Activated T-helper 2 cell treated with anti-CD3 and anti-CD28 coated beads, Interferon-gamma antibody, Interleukin-2, Interleukin-4, amounts not matched to agents 10 μg/mL and 5 μg/mL and 100 μg/mL, durations not matched to agents 14 hours and 24 hours and 36 hours (primary cell): Measurements from ENCODE around the gene RPS6KB2. TPM values are rescaled to one million over a fixed set of nuclear protein-coding genes. Genes with fewer than 3 reads are reported as not detected.
"Not testable (repeated sequence)": the region's sequence is repeated elsewhere in the genome, so short reads cannot be mapped to it uniquely, and the experiment has no call there.

Experiments
- DNase-seq: peaks from one replicate; pipeline ENCODE4 v3.0.0; 2021; ENCODE audit warnings: low spot score
- H3K27ac Mint-ChIP-seq: one replicate; pipeline ENCODE4 v1.8.0; 2021; ENCODE audit warnings: mixed read lengths
- H3K27me3 Mint-ChIP-seq: one replicate; pipeline ENCODE4 v1.8.0; 2021; ENCODE audit warnings: low read depth, mixed read lengths
- H3K36me3 Mint-ChIP-seq: one replicate; pipeline ENCODE4 v1.8.0; 2021; ENCODE audit warnings: low read depth, mixed read lengths
- H3K4me1 Mint-ChIP-seq: one replicate; pipeline ENCODE4 v1.8.0; 2021; ENCODE audit warnings: low read depth, mixed read lengths
- H3K4me3 Mint-ChIP-seq: one replicate; pipeline ENCODE4 v1.8.0; 2021; ENCODE audit warnings: low read depth, mild to moderate bottlenecking, moderate library complexity, mixed read lengths
- H3K9me3 Mint-ChIP-seq: one replicate; pipeline ENCODE4 v1.8.0; 2021; ENCODE audit warnings: mixed read lengths
- intact Hi-C: fragments of 100-400 bp; cut with micrococcal nuclease; formaldehyde crosslinking; loops from one replicate; pipeline ENCODE4 v1.15.1; 2023
- total RNA-seq: library from RNA; stranded (reverse); gene quantifications from 2 replicates; pipeline ENCODE4 v1.2.3, GENCODE V29; 2022

The RPS6KB2 gene
- total RNA-seq, 1 donor from 2014 or later = 67.6 TPM

GRCh38 chr11:67400251-67400941 lies 27.9 kb upstream of the RPS6KB2 start:
- DNase-seq = no peak
- intact Hi-C loops = loop anchor here (5.0 kb wide), 1 partner anchor 128 kb away; no protein-coding TSS in a partner anchor

DNA sequence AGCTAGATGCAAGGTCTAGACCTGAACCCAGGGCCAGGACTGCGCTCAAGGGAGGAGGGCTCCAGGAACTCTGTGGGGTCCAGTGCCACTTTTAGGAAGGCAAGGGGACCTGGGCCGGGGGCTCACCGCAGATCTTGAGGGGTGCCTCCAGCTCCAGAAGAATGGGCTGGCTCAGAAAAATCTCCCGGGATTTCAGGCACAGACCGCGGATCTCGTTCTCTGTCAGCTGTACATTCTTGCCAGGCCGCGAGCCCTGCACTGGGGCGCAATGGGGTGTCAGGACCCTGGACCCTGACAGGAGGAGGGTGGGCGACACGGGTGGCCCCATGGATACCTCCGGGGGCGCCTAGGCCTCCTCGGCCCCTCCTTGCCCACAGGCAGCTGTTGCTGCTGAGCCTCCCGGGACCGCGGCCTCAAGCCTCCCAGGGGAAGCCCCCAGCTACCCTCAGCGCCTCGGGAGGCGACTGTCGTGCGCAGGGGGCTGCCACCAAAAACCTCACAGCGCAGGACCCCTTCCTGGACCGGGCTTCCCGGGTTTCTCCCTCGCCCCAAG lies 27.3 kb upstream of the RPS6KB2 start:
- Mint-ChIP-seq H3K27ac (peak overlapping the region; percentile 22), H3K4me1 (peaks cover 36% of the 10 kb centered on the region), H3K36me3 (peaks cover 50% of the 10 kb centered on the region), H3K4me3 (peak overlapping the region; percentile 87), H3K9me3 (no peaks in the 10 kb centered on the region), H3K27me3 (no peaks in the 10 kb centered on the region)
- intact Hi-C loops = loop anchor here (1.0 to 5.0 kb wide), 3 partner anchors 27 to 129 kb away; partner anchors contain the start of gene RPS6KB2
- DNase-seq = no peak

More at GRCh38 chr11:67400251-67400941, 27.9 kb upstream of the RPS6KB2 start:
- Mint-ChIP-seq H3K27me3 (no peaks in the 10 kb centered on the region), H3K9me3 (no peaks in the 10 kb centered on the region), H3K4me3 (peak overlapping the region; percentile 87), H3K4me1 (peaks cover 33% of the 10 kb centered on the region), H3K36me3 (peaks cover 48% of the 10 kb centered on the region), H3K27ac (peak overlapping the region; percentile 68)

DNA sequence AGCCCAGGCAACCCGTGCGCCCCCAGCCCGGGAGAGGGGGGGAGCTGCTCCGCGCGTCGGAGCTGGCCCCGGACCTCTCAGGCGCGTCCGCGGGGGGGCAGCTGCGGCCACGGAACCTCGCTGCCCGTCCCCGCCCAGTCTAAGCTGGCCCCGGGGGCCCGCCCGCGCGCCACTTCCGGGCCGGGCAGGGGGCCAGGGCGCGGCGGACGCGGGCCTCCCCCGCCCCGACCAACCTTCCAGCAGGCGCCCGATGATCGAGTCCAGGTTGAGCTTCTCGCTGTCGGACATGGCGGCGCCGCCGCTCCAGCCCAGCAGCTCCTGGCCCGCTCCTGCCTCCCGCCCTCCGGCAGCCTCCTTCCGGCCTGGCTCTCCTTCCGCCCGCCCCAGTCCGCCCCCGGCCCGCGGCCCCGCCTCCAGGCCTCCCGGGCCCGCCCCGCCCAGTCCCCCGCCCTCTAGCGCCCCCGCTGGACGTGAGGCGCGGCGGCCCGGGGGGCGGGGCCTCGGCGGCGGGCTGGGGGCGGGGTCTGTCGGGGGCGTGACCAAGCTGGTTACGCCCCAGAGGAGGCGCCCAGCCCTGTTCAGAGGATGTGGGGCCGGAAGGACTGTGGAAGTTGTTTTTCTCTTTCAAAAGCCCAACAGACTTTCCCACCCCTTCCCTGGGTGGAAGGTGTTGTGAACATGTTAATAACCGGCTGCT lies 26.7 kb upstream of the RPS6KB2 start, which contains the start of gene PPP1CA:
PPP1CA (minus strand) TSS at position 364 of the 697 bp plus-strand sequence; CDS start at position 288, 76 bp downstream.
- H3K27ac Mint-ChIP-seq = peak within 1 kb of the TSS; percentile 83
- peak; percentile 86 for DNase-seq
- no peaks in the 10 kb centered on the region for H3K9me3 Mint-ChIP-seq
- H3K4me3 Mint-ChIP-seq = peak within 1 kb of the TSS; percentile 97
- H3K4me1 Mint-ChIP-seq = peaks cover 40% of the 10 kb centered on the region
- no peaks in the 10 kb centered on the region for H3K27me3 Mint-ChIP-seq
- peaks cover 50% of the 10 kb centered on the region for H3K36me3 Mint-ChIP-seq
- intact Hi-C loops = loop anchor here (1.0 to 5.0 kb wide), 6 partner anchors 27 to 205 kb away; partner anchors contain the start of genes NDUFV1, RPS6KB2 and TMEM134

- peaks cover 52% of the 10 kb centered on the region for H3K36me3 Mint-ChIP-seq
- H3K9me3 Mint-ChIP-seq, H3K27me3 Mint-ChIP-seq, DNase-seq: not testable (repeated sequence)
- H3K4me3 Mint-ChIP-seq = peak overlapping the region; percentile 97
- peaks cover 41% of the 10 kb centered on the region for H3K4me1 Mint-ChIP-seq
- intact Hi-C loops = loop anchor here (2.0 to 5.0 kb wide), 4 partner anchors 66 to 204 kb away; partner anchors contain the start of genes NDUFV1 and TMEM134
- H3K27ac Mint-ChIP-seq = peak overlapping the region; percentile 83
Measured at GRCh38 chr11:67402192-67402839, 26.0 kb upstream of the RPS6KB2 start.

DNA sequence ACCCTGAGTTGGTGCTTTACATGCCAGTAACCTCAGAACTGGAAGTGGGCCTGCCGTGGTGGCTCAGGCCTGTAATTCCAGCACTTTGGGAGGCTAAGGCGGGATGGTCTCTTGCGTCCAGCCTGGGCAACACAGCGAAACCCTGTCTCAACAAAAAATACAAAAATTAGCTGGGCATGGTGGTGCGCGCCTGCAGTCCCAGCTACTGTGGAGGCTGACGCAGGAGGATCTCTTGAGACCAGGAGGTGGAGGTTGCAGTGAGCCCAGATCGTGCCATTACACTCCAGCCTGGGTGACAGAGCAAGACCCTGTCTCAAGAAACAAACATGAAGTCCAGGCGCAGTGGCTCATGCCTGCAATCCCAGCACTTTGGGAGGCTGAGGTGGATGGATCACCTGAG lies 25.2 kb upstream of the RPS6KB2 start:
- intact Hi-C loops = loop anchor here (2.0 to 5.0 kb wide), 4 partner anchors 66 to 204 kb away; partner anchors contain the start of genes NDUFV1 and TMEM134
- H3K27ac Mint-ChIP-seq = peak overlapping the region; percentile 90
- H3K36me3 Mint-ChIP-seq = peaks cover 52% of the 10 kb centered on the region
- H3K9me3 Mint-ChIP-seq, DNase-seq, H3K27me3 Mint-ChIP-seq: not testable (repeated sequence)
- H3K4me1 Mint-ChIP-seq = peaks cover 44% of the 10 kb centered on the region
- H3K4me3 Mint-ChIP-seq = peak overlapping the region; percentile 97

DNA sequence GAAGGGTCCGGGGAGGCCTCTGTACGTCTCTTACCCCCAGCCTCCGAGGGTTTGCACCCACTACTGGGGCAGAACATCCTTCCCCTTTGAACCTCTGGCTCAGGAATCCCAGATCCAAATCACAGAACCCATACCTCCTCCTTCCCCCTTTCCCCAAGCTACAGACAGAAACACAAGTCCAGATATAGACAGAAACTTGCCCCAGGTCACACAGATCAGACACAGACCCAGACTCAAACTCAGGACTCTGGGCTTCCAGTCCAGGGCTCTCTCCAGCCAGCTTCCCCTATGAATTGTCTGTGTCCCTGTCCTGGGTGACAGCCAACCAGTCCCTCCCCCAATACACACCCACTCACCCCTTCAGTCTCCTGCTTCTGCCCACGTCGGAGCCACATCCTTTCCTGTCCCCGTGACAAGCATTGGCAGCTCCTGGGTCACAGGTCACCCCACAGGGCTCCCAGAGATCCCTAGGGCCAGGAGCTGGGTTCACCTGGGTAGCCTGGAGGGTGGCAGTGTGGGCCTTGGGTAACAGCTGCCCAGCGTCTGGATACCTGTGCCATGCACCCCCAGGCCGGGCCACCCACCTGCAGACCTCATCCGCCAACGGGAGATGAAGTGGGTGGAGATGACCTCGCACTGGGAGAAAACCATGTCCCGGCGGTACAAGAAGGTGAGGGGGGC lies 23.6 kb upstream of the RPS6KB2 start:
- H3K4me1 Mint-ChIP-seq = peaks cover 49% of the 10 kb centered on the region
- DNase-seq = no peak
- no peaks in the 10 kb centered on the region for H3K27me3 Mint-ChIP-seq
- H3K27ac Mint-ChIP-seq = peak overlapping the region; percentile 90
- H3K4me3 Mint-ChIP-seq = peak overlapping the region; percentile 97
- peaks cover 47% of the 10 kb centered on the region for H3K36me3 Mint-ChIP-seq
- intact Hi-C loops = loop anchor here (2.0 to 5.0 kb wide), 2 partner anchors 16 to 132 kb away; no protein-coding TSS in a partner anchor
- no peaks in the 10 kb centered on the region for H3K9me3 Mint-ChIP-seq

- peak overlapping the region; percentile 97 for H3K4me3 Mint-ChIP-seq
- H3K4me1 Mint-ChIP-seq = peaks cover 49% of the 10 kb centered on the region
- H3K36me3 Mint-ChIP-seq = peaks cover 51% of the 10 kb centered on the region
- intact Hi-C loops = loop anchor here (2.0 kb wide), 1 partner anchor 16 kb away; no protein-coding TSS in a partner anchor
- H3K27ac Mint-ChIP-seq = peak overlapping the region; percentile 90
- no peak for DNase-seq
- H3K27me3 Mint-ChIP-seq = no peaks in the 10 kb centered on the region
- no peaks in the 10 kb centered on the region for H3K9me3 Mint-ChIP-seq
Measured at GRCh38 chr11:67405196-67405567, 23.1 kb upstream of the RPS6KB2 start.

- peak overlapping the region; percentile 97 for H3K4me3 Mint-ChIP-seq
- intact Hi-C loops = loop anchor here (2.0 kb wide), 1 partner anchor 15 kb away; no protein-coding TSS in a partner anchor
- peaks cover 48% of the 10 kb centered on the region for H3K4me1 Mint-ChIP-seq
- no peaks in the 10 kb centered on the region for H3K27me3 Mint-ChIP-seq
- no peaks in the 10 kb centered on the region for H3K9me3 Mint-ChIP-seq
- peaks cover 50% of the 10 kb centered on the region for H3K36me3 Mint-ChIP-seq
- no peak for DNase-seq
- H3K27ac Mint-ChIP-seq = peak overlapping the region; percentile 97
Measured at GRCh38 chr11:67405688-67406339, 22.5 kb upstream of the RPS6KB2 start.

DNA sequence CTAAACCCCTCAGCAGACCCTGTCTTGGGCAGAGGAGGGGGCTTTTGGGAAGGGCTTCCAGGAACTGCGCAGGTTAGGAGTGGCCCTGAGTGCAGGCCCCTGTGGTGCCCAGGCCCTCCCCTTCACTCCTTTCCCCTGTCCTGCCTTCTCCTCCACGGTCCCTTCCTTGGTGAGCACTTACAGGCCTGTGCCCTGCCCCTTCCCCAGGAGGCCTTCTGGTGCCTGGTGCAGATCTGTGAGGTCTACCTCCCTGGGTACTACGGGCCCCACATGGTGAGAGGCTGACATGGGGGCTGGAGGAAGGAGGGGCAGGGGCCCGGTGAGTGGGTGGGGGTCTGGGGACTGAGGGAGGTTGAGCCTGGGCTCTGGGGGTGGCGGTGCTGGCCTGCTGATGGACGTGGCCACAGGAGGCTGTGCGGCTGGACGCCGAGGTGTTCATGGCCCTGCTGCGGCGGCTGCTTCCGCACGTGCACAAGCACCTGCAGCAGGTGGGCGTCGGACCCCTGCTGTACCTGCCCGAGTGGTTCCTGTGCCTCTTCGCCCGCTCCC lies 21.8 kb upstream of the RPS6KB2 start:
- intact Hi-C loops = no loop called here
- Mint-ChIP-seq H3K27me3 (no peaks in the 10 kb centered on the region), H3K4me3 (peak overlapping the region; percentile 97), H3K4me1 (peaks cover 54% of the 10 kb centered on the region), H3K36me3 (peaks cover 50% of the 10 kb centered on the region), H3K27ac (peak overlapping the region; percentile 97), H3K9me3 (no peaks in the 10 kb centered on the region)
- no peak for DNase-seq

- Mint-ChIP-seq H3K4me1 (peaks cover 58% of the 10 kb centered on the region), H3K36me3 (peaks cover 50% of the 10 kb centered on the region), H3K4me3 (peak overlapping the region; percentile 97), H3K27ac (peak overlapping the region; percentile 97), H3K9me3 (no peaks in the 10 kb centered on the region), H3K27me3 (no peaks in the 10 kb centered on the region)
- intact Hi-C loops = no loop called here
- DNase-seq = no peak
Measured at GRCh38 chr11:67406969-67407687, 21.2 kb upstream of the RPS6KB2 start.

DNA sequence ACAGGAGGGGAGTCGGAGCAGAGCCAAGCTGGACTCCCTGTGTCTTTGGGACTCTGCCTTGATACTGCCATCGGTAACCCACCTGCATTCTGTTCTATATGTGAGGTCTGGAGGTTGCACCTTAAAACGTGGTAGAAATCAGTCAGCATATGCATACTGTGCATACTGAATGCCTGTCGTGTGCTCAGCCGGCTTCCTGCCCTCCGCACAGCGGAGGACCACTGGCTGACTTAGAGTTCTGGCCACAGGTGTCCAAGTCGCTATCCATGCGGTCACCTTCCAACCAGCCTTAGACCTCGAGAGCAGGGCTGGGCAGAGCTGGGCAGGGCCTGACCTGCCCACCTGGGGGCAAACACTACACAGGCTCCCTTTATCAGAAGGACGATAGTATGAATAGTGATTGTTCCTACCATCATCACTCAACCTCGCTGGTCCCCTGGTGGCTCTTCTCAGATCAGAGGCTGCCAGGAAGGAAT lies 20.6 kb upstream of the RPS6KB2 start:
- Mint-ChIP-seq H3K9me3 (no peaks in the 10 kb centered on the region), H3K27ac (peak overlapping the region; percentile 97), H3K4me1 (peaks cover 62% of the 10 kb centered on the region), H3K4me3 (peak overlapping the region; percentile 97), H3K27me3 (no peaks in the 10 kb centered on the region), H3K36me3 (peaks cover 50% of the 10 kb centered on the region)
- no peak for DNase-seq
- intact Hi-C loops = no loop called here
